Astrocyte of the spinal cord (primary cell): ENCODE measurements around the gene OVOL3.

ENCODE experiments used
- DNase-seq: peaks from one replicate; pipeline ENCODE4 v3.0.0; 2011; ENCODE audit warnings: low read depth, low spot score
- H3K4me3 ChIP-seq: 2 replicates; pipeline ENCODE4 v1.5.1; 2011; ENCODE audit warnings: low read depth, mild to moderate bottlenecking, low read length, moderate library complexity
- CTCF ChIP-seq: IDR thresholded peaks from 2 replicates; pipeline ENCODE4 v1.5.1; 2012; ENCODE audit warnings: low read depth, mild to moderate bottlenecking, low read length, inconsistent platforms
- in situ Hi-C: cut with HindIII; loops from 2 replicates; pipeline ENCODE4 v1.10.0; 2017; ENCODE audit warnings: low sequenced_read_pairs

The OVOL3 gene

DNA sequence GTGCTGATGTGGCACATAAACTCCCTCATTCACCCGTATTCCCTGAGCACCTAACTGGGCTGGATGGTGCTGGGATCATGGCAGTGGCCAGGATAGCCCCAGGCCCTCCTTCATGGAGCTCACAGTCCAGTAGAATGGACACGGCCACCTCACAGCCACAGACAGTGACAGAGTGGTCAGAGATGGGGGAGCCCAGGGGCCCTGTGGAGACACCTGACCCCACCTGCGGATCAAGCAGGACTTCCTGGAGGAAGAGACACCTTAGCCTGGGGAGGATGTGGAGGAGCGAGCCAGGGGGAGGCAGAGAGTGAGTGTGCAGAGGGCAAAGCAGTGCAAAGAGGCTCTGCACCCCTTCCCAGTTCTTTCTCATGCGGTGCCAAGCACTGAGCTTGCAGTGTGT is 21.1 kb upstream of the OVOL3 start:
- no peak overlapping the region for H3K4me3 ChIP-seq
- in situ Hi-C loops: no loop called here
- DNase-seq: no peak
- TF ChIP-seq CTCF: no peak

- H3K4me3 ChIP-seq: no peak overlapping the region
- in situ Hi-C loops: no loop called here
- DNase-seq: no peak
- TF ChIP-seq CTCF: no peak
Measured at GRCh38 chr19:36090910-36091695, 19.8 kb upstream of the OVOL3 start.

DNA sequence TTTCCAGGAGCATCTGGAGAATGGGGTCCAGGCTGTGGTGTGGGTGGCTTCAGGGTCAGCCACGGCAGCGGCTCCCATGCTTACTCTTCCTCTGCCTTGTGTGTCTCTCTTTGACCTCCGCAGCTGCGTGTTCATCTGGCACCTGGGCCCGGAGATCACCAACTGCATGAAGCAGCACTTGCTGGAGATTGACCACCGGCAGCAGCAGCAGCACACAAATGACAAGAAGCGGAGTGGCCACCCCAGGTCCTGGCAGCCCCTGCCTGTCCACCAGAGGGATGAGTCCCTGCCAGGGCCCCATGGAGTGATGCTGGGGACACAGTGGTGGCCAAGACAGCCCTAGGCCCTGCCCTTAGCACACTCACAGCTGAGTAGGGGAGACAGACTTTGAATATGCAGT is 18.4 kb upstream of the OVOL3 start:
- no peak for TF ChIP-seq CTCF
- no peak overlapping the region for H3K4me3 ChIP-seq
- no peak for DNase-seq
- in situ Hi-C loops: no loop called here

DNA sequence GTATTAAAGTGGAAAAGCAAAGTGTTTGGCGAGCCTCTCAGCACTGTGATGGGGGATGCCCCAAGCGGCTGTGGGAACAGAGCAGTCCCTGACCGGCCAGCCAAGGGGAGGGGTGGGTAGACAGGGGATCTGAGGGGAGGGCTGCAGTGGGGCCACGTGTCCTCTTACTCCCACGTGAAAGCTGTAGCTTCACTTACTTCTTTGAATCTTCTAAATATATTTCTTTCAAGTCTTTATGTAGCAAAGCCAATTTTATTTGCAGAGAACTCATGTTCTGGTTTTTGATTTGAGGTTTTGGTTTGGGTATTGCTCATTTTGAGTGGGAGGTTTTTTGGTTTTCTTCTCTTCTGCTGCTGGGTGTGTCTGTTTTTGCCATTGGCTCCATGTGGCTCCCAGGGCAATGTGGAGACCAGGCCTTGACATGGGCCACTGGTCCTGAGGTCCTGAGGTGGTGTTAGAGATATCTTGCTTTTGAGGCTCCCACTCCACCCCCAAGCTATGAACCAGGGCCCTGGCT is 17.7 kb upstream of the OVOL3 start:
- no peak overlapping the region for H3K4me3 ChIP-seq
- no peak for DNase-seq
- TF ChIP-seq CTCF: no peak
- in situ Hi-C loops: no loop called here

DNA sequence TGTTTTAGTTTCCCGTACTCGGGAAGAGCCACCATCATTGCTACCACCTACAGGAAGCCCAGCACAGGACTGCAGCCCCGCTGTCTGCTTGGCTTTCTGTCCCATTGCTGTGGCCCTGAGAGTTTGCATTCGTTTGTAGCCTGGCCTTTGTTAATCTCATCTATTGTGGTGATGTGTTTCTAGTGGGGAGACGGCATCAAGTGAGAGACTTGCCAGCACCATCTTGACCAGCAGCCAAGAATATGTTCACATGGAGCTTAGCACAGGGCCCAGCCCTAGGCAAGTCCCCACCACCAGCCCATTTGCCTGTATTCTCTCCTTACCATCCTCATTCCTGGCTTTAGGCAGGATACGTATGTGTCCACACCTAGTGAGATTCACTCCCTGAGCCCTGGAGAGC is 17.3 kb upstream of the OVOL3 start:
- DNase-seq: no peak
- H3K4me3 ChIP-seq: no peak overlapping the region
- no peak for TF ChIP-seq CTCF
- in situ Hi-C loops: no loop called here

DNA sequence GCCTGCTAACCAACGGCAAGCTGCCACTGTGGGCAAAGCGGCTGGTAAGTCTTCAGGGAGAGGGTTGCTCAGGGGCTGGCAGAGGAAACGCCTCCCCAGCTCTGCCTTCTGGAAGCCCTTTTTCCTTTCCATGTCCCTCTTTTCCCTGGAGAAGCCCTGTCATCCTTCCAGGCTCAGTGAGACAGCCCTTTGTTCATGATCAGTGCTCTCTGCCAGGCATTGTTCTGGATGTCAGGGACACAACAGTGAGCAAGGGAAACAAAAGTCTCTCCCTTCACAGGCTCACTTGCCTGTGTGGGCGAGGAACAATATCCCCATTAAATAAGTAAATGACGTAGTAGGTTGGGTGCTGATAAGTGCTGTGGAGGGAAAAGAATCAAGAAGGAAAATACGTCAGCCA is 13.9 kb upstream of the OVOL3 start:
- DNase-seq: no peak
- no peak for TF ChIP-seq CTCF

More for the DNA sequence above, 13.9 kb upstream of the OVOL3 start:
- in situ Hi-C loops: no loop called here
- H3K4me3 ChIP-seq: no peak overlapping the region
